ENCODE data around the gene APOC1. TPM values are rescaled to one million over a fixed set of nuclear protein-coding genes. Genes with fewer than 3 reads are reported as not detected.
"Not testable (repeated sequence)": the region's sequence is repeated elsewhere in the genome, so short reads cannot be mapped to it uniquely, and the experiment has no call there.

APOC1 gene
- total RNA-seq, 1 donor from 2014 or later = 1.7 TPM

- intact Hi-C loops (cut with micrococcal nuclease) = no loop called here
- no peak for ATAC-seq
- no peak for DNase-seq
Measured at GRCh38 chr19:44887648-44888047, 26.8 kb upstream of the APOC1 start.

GRCh38 chr19:44888335-44888734, 26.1 kb upstream of the APOC1 start:
- DNase-seq; ATAC-seq; intact Hi-C loops (cut with micrococcal nuclease): not testable (repeated sequence)

- ATAC-seq (no peak), DNase-seq (no peak)
- intact Hi-C loops (cut with micrococcal nuclease) = no loop called here
Measured at GRCh38 chr19:44889830-44890365, 24.5 kb upstream of the APOC1 start.

- intact Hi-C loops (cut with micrococcal nuclease) = no loop called here
- peak; percentile 92 for ATAC-seq
- DNase-seq = no peak
Measured at GRCh38 chr19:44890366-44891015, 23.9 kb upstream of the APOC1 start.

GRCh38 chr19:44891016-44891882, 23.2 kb upstream of the APOC1 start, which contains the start of gene TOMM40:
Gene TOMM40 (plus strand): TSS chr19:44891254. CDS start chr19:44891416, 162 bp downstream.
- DNase-seq (peak; percentile 100), ATAC-seq (no peak)
- intact Hi-C loops (cut with micrococcal nuclease) = no loop called here

GRCh38 chr19:44892932-44893331, 21.5 kb upstream of the APOC1 start:
- intact Hi-C loops (cut with micrococcal nuclease) = no loop called here

GRCh38 chr19:44893332-44894051, 20.9 kb upstream of the APOC1 start:
- DNase-seq (no peak), ATAC-seq (no peak)
- intact Hi-C loops (cut with micrococcal nuclease) = no loop called here

More at GRCh38 chr19:44892932-44893331, 21.5 kb upstream of the APOC1 start:
- ATAC-seq (no peak), DNase-seq (no peak)

- intact Hi-C loops (cut with micrococcal nuclease) = no loop called here
- DNase-seq = no peak
- no peak for ATAC-seq
Measured at GRCh38 chr19:44894052-44894400, 20.4 kb upstream of the APOC1 start.

GRCh38 chr19:44894946-44895345, 19.5 kb upstream of the APOC1 start:
- intact Hi-C loops (cut with micrococcal nuclease) = no loop called here
- no peak for ATAC-seq
- DNase-seq = no peak

GRCh38 chr19:44897835-44898234, 16.6 kb upstream of the APOC1 start:
- DNase-seq = no peak
- no peak for ATAC-seq
- intact Hi-C loops (cut with micrococcal nuclease) = no loop called here

- DNase-seq = no peak
- ATAC-seq = no peak
- intact Hi-C loops (cut with micrococcal nuclease) = loop anchor here (5.0 kb wide), 1 partner anchor 52 kb away; no protein-coding TSS in a partner anchor
Measured at GRCh38 chr19:44900328-44901244, 13.8 kb upstream of the APOC1 start.

- intact Hi-C loops (cut with micrococcal nuclease) = loop anchor here (5.0 kb wide), 1 partner anchor 49 kb away; no protein-coding TSS in a partner anchor
- ATAC-seq (peak; percentile 15), DNase-seq (no peak)
Measured at GRCh38 chr19:44903216-44903601, 11.2 kb upstream of the APOC1 start.

GRCh38 chr19:44903602-44904425, 10.6 kb upstream of the APOC1 start:
- DNase-seq (peak; percentile 84), ATAC-seq (peak; percentile 77)
- intact Hi-C loops (cut with micrococcal nuclease) = loop anchor here (5.0 kb wide), 1 partner anchor 48 kb away; no protein-coding TSS in a partner anchor

- DNase-seq = no peak
- ATAC-seq = no peak
- intact Hi-C loops (cut with micrococcal nuclease) = loop anchor here (5.0 kb wide), 1 partner anchor 48 kb away; no protein-coding TSS in a partner anchor
Measured at GRCh38 chr19:44904426-44904994, 9.9 kb upstream of the APOC1 start.

- peak; percentile 6 for ATAC-seq
- no peak for DNase-seq
- intact Hi-C loops (cut with micrococcal nuclease) = no loop called here
Measured at GRCh38 chr19:44905437-44906160, 8.8 kb upstream of the APOC1 start, which contains the start of gene APOE. Gene APOE (plus strand): TSS chr19:44905796. CDS start chr19:44906625, 829 bp downstream.

GRCh38 chr19:44907613-44908012, 6.8 kb upstream of the APOC1 start:
- intact Hi-C loops (cut with micrococcal nuclease) = no loop called here
- ATAC-seq = no peak
- no peak for DNase-seq
